ENCODE data around the gene C6orf141.

GRCh38 chr6:49515485-49516146 is 34.9 kb upstream of the C6orf141 start:
- no peak for TF ChIP-seq CTCF (IDR thresholded peaks at IDR 0.05)
- TF ChIP-seq POLR2A (IDR thresholded peaks at IDR 0.05), result no peak

All from uterus (tissue), 2 donors.